Measurements from ENCODE around the gene ACKR2.

GRCh38 chr3:42800251-42800650 lies 9.0 kb upstream of the ACKR2 start:
- no peak for TF ChIP-seq EZH2phosphoT487 (IDR thresholded peaks at IDR 0.05; ENCODE audit: borderline replicate concordance)
- TF ChIP-seq CTCF (conservative IDR thresholded peaks at IDR 0.05; ENCODE audit: low read length) = no peak
